H1 (cell line): ENCODE measurements around the gene RNF168.

Source experiments
- EGR1 ChIP-seq: IDR thresholded peaks from 2 replicates; pipeline ENCODE4 v1.6.1; 2011; ENCODE audit warnings: low read depth, low read length, borderline replicate concordance
- EP300 ChIP-seq, 2 experiments: IDR thresholded peaks; 1 replicate in 1 of 2; 2 replicates in 1 of 2; pipeline ENCODE4 v1.6.1; 2011 to 2012; ENCODE audit warnings: low read depth in 2 of 2, low read length in 2 of 2, mild to moderate bottlenecking in 2 of 2, borderline replicate concordance in 1 of 2, inconsistent platforms in 1 of 2, moderate library complexity in 1 of 2
- EZH2 ChIP-seq: fragments of 200-600 bp; sonication (generic); IDR thresholded peaks from 2 replicates; pipeline ENCODE4 v1.7.1; 2012; ENCODE audit warnings: low read depth, mild to moderate bottlenecking, moderate library complexity, low read length, inconsistent platforms; ENCODE audit not compliant: severe bottlenecking
- JUN ChIP-seq: IDR thresholded peaks from 2 replicates; pipeline ENCODE4 v1.6.1; 2011; ENCODE audit warnings: low read depth, mild to moderate bottlenecking, improper control_type of control experiment, low read length
- JUND ChIP-seq: IDR thresholded peaks from 2 replicates; pipeline ENCODE4 v1.6.1; 2011; ENCODE audit warnings: mild to moderate bottlenecking, improper control_type of control experiment, low read length
- KDM1A ChIP-seq: fragments of 200-600, 300-600 bp; sonication (generic); IDR thresholded peaks from 2 replicates; pipeline ENCODE4 v1.7.1; 2016; ENCODE audit warnings: mild to moderate bottlenecking, low read length, borderline replicate concordance
- POLR2AphosphoS5 ChIP-seq: IDR thresholded peaks from 2 replicates; pipeline ENCODE4 v1.6.1; 2011; ENCODE audit warnings: low read depth, low read length
- RNF2 ChIP-seq: fragments of 200-900, 300-1000 bp; sonication (generic); IDR thresholded peaks from 2 replicates; pipeline ENCODE4 v1.7.1; 2016; ENCODE audit warnings: borderline replicate concordance, low read depth, mild to moderate bottlenecking, antibody characterized with exemption, low read length; ENCODE audit not compliant: poor library complexity, severe bottlenecking; ENCODE audit errors: missing control alignments
- SUZ12 ChIP-seq: fragments of 200-600 bp; sonication (generic); IDR thresholded peaks from 2 replicates; pipeline ENCODE4 v1.6.1; 2012; ENCODE audit warnings: mild to moderate bottlenecking, inconsistent platforms, low read length, moderate library complexity, mixed read lengths
- TF ChIP-seq, protein P1 (sequence below), 3 experiments: IDR thresholded peaks; 1 replicate in 2 of 3; 2 replicates in 1 of 3; pipeline versions ENCODE4 v1.5.1 to v1.6.1; 2011; ENCODE audit warnings: low read length in 3 of 3, mild to moderate bottlenecking in 3 of 3, inconsistent platforms in 2 of 3, low read depth in 1 of 3, moderate library complexity in 1 of 3; ENCODE audit not compliant: insufficient read depth in 1 of 3; ENCODE audit errors: control extremely low read depth in 1 of 3
- TF ChIP-seq, protein P2 (sequence below): IDR thresholded peaks from 2 replicates; pipeline ENCODE4 v1.6.1; 2012; ENCODE audit warnings: inconsistent platforms

DNA sequence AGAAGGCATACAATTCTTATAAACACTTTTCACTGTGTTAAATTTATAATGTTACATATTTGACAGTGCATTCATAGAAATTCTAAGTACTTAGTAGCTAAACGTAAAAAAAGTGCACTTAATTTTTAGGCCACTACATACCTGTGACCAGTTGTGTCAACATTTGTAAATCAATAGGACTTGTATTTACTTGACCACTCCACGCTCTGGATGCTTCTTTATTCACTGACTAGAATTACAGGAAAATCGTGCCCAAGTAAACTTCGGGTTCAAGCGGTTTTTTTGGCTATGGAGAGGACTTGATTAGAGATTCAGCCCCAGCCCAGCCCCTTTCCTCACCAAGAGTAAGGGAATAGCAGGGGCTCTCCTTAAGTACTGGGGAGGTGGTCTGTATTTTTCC, 43.0 kb upstream of the RNF168 start:
- TF ChIP-seq JUN (no peak), KDM1A (no peak), EGR1 (no peak), EZH2 (no peak), JUND (no peak), RNF2 (no peak), SUZ12 (no peak), EP300 (IDR thresholded peaks at IDR 0.05; ENCODE audit: borderline replicate concordance in 1 of 2, low read depth in 2 of 2, low read length in 2 of 2) (no peak), POLR2AphosphoS5 (no peak)
- TF ChIP-seq, protein P1, sequence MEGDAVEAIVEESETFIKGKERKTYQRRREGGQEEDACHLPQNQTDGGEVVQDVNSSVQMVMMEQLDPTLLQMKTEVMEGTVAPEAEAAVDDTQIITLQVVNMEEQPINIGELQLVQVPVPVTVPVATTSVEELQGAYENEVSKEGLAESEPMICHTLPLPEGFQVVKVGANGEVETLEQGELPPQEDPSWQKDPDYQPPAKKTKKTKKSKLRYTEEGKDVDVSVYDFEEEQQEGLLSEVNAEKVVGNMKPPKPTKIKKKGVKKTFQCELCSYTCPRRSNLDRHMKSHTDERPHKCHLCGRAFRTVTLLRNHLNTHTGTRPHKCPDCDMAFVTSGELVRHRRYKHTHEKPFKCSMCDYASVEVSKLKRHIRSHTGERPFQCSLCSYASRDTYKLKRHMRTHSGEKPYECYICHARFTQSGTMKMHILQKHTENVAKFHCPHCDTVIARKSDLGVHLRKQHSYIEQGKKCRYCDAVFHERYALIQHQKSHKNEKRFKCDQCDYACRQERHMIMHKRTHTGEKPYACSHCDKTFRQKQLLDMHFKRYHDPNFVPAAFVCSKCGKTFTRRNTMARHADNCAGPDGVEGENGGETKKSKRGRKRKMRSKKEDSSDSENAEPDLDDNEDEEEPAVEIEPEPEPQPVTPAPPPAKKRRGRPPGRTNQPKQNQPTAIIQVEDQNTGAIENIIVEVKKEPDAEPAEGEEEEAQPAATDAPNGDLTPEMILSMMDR (IDR thresholded peaks at IDR 0.05; ENCODE audit: control extremely low read depth in 1 of 3, insufficient read depth in 1 of 3, low read depth in 1 of 3, low read length in 3 of 3), result no peak
- TF ChIP-seq, protein P2, sequence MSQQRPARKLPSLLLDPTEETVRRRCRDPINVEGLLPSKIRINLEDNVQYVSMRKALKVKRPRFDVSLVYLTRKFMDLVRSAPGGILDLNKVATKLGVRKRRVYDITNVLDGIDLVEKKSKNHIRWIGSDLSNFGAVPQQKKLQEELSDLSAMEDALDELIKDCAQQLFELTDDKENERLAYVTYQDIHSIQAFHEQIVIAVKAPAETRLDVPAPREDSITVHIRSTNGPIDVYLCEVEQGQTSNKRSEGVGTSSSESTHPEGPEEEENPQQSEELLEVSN, result no peak
